ENCODE measurements around the gene PTPRM.

DNA sequence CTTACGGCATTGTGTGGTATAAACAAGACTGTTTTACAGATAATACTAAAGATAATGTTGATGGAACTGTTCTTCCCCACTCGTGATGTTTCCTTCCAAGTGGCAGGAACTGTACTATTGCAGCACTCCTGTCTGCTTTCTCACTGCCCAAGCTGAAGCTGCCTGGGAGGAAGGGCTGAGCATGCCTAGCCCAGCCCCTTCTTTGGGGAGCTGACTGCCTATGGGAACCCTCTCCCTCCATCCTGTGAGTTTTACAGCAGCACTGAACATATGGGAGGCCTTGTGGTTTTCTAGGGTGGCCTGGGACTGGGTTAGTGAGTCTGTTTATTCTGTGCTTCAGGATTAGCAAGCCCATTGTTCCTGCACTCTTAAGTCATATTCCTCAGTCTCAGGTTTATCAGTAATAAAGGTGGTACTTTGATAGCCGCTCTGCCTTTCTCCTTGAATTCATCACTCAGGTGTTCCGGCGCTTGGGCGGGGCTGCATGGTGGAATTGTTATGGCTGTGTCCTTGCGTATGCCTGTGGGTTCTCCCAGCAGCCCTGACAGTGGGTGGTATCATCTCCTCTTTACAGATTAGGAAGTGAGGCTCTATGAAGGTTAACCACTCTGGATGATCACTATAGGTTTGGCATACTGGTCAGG lies 379.7 kb downstream of the PTPRM start:
- TF ChIP-seq ZNF274 (IDR thresholded peaks at IDR 0.05; ENCODE audit: low read depth, low read length), result no peak
- TF ChIP-seq YY1 (IDR thresholded peaks at IDR 0.05; ENCODE audit: insufficient read depth, insufficient read length), result no peak
- TF ChIP-seq SUZ12 (IDR thresholded peaks at IDR 0.05; ENCODE audit: extremely low read depth, insufficient read depth, insufficient read length), result no peak
